Measurements from ENCODE around the gene PRDM2. TPM values are rescaled to one million over a fixed set of nuclear protein-coding genes. Genes with fewer than 3 reads are reported as not detected.

Gene PRDM2
- total RNA-seq, 2 experiments from 2014 or later, result 55.0 to 58.5 TPM

DNA sequence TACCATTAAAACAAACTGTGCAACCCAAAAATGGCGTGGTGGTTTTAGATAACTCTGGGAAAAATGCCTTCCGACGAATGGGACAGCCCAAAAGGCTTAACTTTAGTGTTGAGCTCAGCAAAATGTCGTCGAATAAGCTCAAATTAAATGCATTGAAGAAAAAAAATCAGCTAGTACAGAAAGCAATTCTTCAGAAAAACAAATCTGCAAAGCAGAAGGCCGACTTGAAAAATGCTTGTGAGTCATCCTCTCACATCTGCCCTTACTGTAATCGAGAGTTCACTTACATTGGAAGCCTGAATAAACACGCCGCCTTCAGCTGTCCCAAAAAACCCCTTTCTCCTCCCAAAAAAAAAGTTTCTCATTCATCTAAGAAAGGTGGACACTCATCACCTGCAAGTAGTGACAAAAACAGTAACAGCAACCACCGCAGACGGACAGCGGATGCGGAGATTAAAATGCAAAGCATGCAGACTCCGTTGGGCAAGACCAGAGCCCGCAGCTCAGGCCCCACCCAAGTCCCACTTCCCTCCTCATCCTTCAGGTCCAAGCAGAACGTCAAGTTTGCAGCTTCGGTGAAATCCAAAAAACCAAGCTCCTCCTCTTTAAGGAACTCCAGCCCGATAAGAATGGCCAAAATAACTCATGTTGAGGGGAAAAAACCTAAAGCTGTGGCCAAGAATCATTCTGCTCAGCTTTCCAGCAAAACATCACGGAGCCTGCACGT, 82.1 kb downstream of the PRDM2 start:
- H3K4me1 Mint-ChIP-seq, result peaks cover 2% of the 10 kb centered on the region
- no peak for DNase-seq
- no peak overlapping the region for H3K4me3 Mint-ChIP-seq
- peaks cover 43% of the 10 kb centered on the region for H3K36me3 Mint-ChIP-seq
- CTCF ChIA-PET, result interaction anchor here (1.2 to 1.3 kb wide), 2 partner anchors 9 to 10 kb away, joined by 3 read pairs; no protein-coding TSS in a partner anchor
- no peak for ATAC-seq
- H3K27ac Mint-ChIP-seq, result peak overlapping the region; percentile 24
- no peaks in the 10 kb centered on the region for H3K27me3 Mint-ChIP-seq
- no peaks in the 10 kb centered on the region for H3K9me3 Mint-ChIP-seq (ENCODE audit: low read depth)

DNA sequence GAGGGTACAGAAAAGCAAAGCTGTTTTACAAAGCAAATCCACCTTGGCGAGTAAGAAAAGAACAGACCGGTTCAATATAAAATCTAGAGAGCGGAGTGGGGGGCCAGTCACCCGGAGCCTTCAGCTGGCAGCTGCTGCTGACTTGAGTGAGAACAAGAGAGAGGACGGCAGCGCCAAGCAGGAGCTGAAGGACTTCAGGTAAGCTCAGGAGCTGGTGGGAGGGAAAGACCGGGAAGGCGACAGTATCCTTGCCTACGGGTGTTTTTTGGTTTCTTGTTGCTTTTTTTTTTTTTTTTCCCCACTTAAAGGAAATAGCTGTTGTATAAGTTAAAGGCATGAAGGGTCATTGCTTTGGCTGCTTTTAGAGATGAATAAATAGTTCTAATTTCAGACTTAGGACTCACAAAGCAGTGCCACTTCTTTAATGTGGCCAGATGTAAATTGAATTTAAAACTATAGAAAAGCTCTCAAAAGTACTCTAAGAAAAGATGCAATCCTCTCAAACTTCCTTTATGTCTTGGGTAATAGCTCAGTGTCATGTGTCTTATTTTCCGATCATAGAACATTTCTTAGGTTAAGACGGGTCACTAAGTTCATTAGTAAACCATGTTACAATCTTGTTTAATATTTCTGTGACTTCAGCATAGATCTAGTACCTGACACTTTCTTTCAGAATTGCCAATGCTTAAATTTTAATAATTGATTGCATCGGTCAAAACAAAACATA, 82.8 kb downstream of the PRDM2 start:
- no peak overlapping the region for H3K4me3 Mint-ChIP-seq
- DNase-seq, result no peak
- ATAC-seq, result no peak
- CTCF ChIA-PET, result interaction anchor here (1.2 to 1.4 kb wide), 3 partner anchors 9 to 23 kb away, joined by 3 read pairs; no protein-coding TSS in a partner anchor
- no peaks in the 10 kb centered on the region for H3K9me3 Mint-ChIP-seq (ENCODE audit: low read depth)
- H3K4me1 Mint-ChIP-seq, result peaks cover 2% of the 10 kb centered on the region
- H3K36me3 Mint-ChIP-seq, result peaks cover 42% of the 10 kb centered on the region
- H3K27ac Mint-ChIP-seq, result peak overlapping the region; percentile 24
- no peaks in the 10 kb centered on the region for H3K27me3 Mint-ChIP-seq

DNA sequence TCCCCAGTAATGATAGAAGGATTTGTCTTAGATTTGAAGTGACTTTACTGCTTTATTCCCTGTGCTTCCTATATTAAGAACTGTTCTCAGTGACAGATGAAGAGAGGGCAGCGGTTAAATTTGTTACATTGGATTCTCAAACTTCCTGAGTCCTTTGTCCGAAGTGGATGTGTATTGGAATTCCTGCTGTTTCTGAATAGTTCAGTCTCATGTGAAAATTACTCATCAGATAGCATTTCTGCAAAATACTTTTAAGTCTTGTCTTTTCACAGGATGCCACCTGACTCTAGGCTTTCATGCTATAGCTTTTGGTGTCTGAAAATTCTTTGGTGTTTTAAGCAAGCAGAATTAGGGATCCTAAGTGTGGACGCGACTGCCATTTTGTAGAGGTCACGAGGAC, 83.6 kb downstream of the PRDM2 start:
- Mint-ChIP-seq H3K27ac (no peak overlapping the region), H3K4me1 (peaks cover 2% of the 10 kb centered on the region), H3K36me3 (peaks cover 42% of the 10 kb centered on the region), H3K4me3 (no peak overlapping the region), H3K27me3 (no peaks in the 10 kb centered on the region), H3K9me3 (ENCODE audit: low read depth) (no peaks in the 10 kb centered on the region)
- no peak for DNase-seq
- no peak for ATAC-seq
- CTCF ChIA-PET, result interaction anchor here (1.4 kb wide), 1 partner anchor 24 kb away, joined by 3 read pairs; no protein-coding TSS in a partner anchor

DNA sequence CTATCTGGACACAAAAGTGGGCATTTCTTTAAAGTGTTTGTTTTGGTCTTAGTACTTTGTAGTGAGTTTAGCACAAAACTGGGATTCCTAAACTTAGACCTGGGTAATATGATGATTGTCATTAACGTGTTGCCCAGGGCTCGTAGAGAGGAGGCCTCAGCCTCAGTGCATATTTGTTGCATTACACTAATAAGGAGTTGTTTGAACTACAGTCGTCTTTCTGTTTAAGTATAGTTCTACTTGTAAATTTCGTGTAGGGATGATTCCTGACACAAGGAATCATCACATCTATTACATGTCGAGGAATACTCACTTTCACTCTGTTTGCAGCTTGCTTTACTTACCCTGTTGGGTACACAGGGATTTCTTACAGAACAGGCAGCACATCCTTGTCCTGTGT, 85.0 kb downstream of the PRDM2 start:
- CTCF ChIA-PET, result no interaction called here
- H3K9me3 Mint-ChIP-seq (ENCODE audit: low read depth), result no peaks in the 10 kb centered on the region
- H3K27me3 Mint-ChIP-seq, result no peaks in the 10 kb centered on the region
- ATAC-seq, result no peak
- peaks cover 34% of the 10 kb centered on the region for H3K36me3 Mint-ChIP-seq
- no peak overlapping the region for H3K4me3 Mint-ChIP-seq
- no peak for DNase-seq
- H3K27ac Mint-ChIP-seq, result no peak overlapping the region
- H3K4me1 Mint-ChIP-seq, result peaks cover 2% of the 10 kb centered on the region

DNA sequence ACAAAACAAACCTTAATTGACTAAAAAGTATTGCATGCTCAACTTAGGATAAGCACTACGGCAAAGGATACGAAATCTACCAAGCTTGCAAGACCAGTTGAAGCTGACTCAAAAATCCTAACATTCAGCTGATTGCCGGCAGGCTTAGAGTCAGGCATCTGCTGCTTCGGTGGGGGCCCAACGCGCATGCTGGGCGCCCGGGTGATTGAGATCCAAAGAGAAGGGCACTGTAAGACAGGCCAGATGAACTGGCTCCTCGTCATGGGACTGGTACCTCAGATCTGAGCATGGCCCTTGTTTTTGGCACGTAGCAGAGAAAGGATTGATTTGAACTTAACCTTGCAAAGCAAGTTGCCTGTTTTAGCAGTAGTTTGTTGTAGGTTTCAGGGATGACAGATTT, 86.6 kb downstream of the PRDM2 start:
- no peak for ATAC-seq

DNA sequence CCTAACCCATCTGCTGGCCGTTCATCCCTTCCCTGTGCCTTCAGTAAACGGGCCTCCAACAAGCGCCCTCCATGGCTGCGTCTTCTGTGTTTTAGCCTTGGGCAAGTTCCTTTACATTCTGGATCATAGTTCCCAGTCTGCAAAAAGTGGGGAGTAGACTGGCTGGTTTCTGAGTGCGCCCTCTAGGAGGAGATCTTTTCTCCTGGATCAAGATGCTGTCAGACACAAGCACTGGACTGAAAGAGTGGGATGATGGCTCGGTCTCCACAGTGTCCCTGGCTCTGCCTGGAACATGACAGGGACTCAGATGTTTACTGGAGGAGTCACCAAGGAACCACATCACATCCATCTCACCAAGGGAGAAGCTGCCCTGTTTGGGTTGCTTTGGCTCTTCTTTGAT, 88.8 kb downstream of the PRDM2 start:
- no peaks in the 10 kb centered on the region for H3K27me3 Mint-ChIP-seq
- CTCF ChIA-PET, result no interaction called here
- no peak overlapping the region for H3K4me3 Mint-ChIP-seq
- ATAC-seq, result no peak
- no peak overlapping the region for H3K27ac Mint-ChIP-seq
- H3K9me3 Mint-ChIP-seq (ENCODE audit: low read depth), result no peaks in the 10 kb centered on the region
- DNase-seq, result no peak
- H3K4me1 Mint-ChIP-seq, result peaks cover 21% of the 10 kb centered on the region
- peaks cover 24% of the 10 kb centered on the region for H3K36me3 Mint-ChIP-seq

More for the DNA sequence above, 86.6 kb downstream of the PRDM2 start:
- Mint-ChIP-seq H3K4me1 (peaks cover 5% of the 10 kb centered on the region), H3K27me3 (no peaks in the 10 kb centered on the region), H3K4me3 (no peak overlapping the region), H3K36me3 (peaks cover 25% of the 10 kb centered on the region), H3K9me3 (ENCODE audit: low read depth) (no peaks in the 10 kb centered on the region), H3K27ac (no peak overlapping the region)
- CTCF ChIA-PET, result no interaction called here
- DNase-seq, result no peak

- no peaks in the 10 kb centered on the region for H3K9me3 Mint-ChIP-seq (ENCODE audit: low read depth)
- CTCF ChIA-PET, result interaction anchor here (1.0 kb wide), 1 partner anchor 26 kb away, joined by 3 read pairs; no protein-coding TSS in a partner anchor
- no peak overlapping the region for H3K4me3 Mint-ChIP-seq
- DNase-seq (no peak), ATAC-seq (no peak)
- H3K27me3 Mint-ChIP-seq, result no peaks in the 10 kb centered on the region
- H3K4me1 Mint-ChIP-seq, result peaks cover 31% of the 10 kb centered on the region
- peaks cover 29% of the 10 kb centered on the region for H3K36me3 Mint-ChIP-seq
- no peak overlapping the region for H3K27ac Mint-ChIP-seq
Measured at GRCh38 chr1:13790290-13791030, 90.5 kb downstream of the PRDM2 start.

DNA sequence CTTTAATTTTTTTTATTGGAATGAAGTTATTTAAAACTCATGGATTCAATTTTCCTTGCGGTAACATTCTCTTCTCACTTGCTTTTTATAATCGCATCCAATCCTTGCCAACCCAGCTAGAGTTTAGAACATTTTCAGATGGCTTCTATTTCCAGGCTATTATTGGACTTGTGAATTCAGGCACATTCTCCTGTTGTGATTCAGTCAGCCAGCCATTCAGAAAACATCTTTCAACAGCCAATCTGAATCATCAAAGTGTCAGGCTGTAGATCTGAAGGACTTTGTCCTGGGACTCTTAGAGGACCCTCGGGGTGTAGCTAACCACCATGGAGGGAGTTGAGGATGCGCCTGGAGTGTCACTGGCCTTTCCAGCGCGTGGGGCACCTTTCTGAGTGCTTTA, 92.4 kb downstream of the PRDM2 start:
- Mint-ChIP-seq H3K9me3 (ENCODE audit: low read depth) (no peaks in the 10 kb centered on the region), H3K4me1 (peaks cover 41% of the 10 kb centered on the region), H3K36me3 (peaks cover 32% of the 10 kb centered on the region), H3K27ac (no peak overlapping the region), H3K4me3 (no peak overlapping the region), H3K27me3 (no peaks in the 10 kb centered on the region)
- CTCF ChIA-PET, result interaction anchor here (1.1 to 2.0 kb wide), 3 partner anchors 10 to 43 kb away, joined by 3 to 4 read pairs (median 3); no protein-coding TSS in a partner anchor
- ATAC-seq (no peak), DNase-seq (no peak)

GRCh38 chr1:13793088-13793730, 93.2 kb downstream of the PRDM2 start:
- no peak for DNase-seq
- H3K4me3 Mint-ChIP-seq, result no peak overlapping the region
- no peaks in the 10 kb centered on the region for H3K27me3 Mint-ChIP-seq
- peaks cover 43% of the 10 kb centered on the region for H3K4me1 Mint-ChIP-seq
- peaks cover 28% of the 10 kb centered on the region for H3K36me3 Mint-ChIP-seq
- no peak overlapping the region for H3K27ac Mint-ChIP-seq
- no peaks in the 10 kb centered on the region for H3K9me3 Mint-ChIP-seq (ENCODE audit: low read depth)
- CTCF ChIA-PET, result interaction anchor here (2.0 kb wide), 1 partner anchor 44 kb away, joined by 4 read pairs; no protein-coding TSS in a partner anchor
- ATAC-seq, result no peak

- Mint-ChIP-seq H3K4me3 (no peak overlapping the region), H3K9me3 (ENCODE audit: low read depth) (no peaks in the 10 kb centered on the region), H3K36me3 (peaks cover 20% of the 10 kb centered on the region), H3K27me3 (no peaks in the 10 kb centered on the region), H3K27ac (no peak overlapping the region), H3K4me1 (peaks cover 43% of the 10 kb centered on the region)
- CTCF ChIA-PET, result interaction anchor here (1.2 kb wide), 1 partner anchor 35 kb away, joined by 3 read pairs; no protein-coding TSS in a partner anchor
- DNase-seq, result no peak
- no peak for ATAC-seq
Measured at GRCh38 chr1:13794231-13795187, 94.5 kb downstream of the PRDM2 start.

DNA sequence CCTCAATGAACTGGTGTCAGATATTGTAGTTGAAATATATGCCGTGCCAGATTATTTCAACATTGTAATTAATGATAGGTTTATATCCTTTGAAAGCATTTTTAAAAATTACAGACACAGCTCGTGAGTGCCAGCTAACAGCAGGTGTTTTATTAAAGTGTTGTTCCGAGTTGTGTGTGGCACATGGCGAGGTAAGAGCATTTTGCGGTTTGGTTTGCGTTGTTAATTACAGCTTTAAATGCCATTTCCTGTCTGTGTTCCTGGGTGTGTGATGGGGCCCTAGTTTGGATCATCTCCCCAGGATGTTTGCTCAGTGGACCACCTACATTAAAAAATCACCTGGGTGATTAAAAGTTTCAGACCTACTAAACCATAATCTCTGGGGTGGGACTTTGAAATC, 97.4 kb downstream of the PRDM2 start:
- CTCF ChIA-PET, result interaction anchor here (1.0 kb wide), 1 partner anchor 132 kb away, joined by 3 read pairs; no protein-coding TSS in a partner anchor
- no peaks in the 10 kb centered on the region for H3K27me3 Mint-ChIP-seq
- DNase-seq (no peak), ATAC-seq (no peak)
- peaks cover 37% of the 10 kb centered on the region for H3K4me1 Mint-ChIP-seq
- no peaks in the 10 kb centered on the region for H3K9me3 Mint-ChIP-seq (ENCODE audit: low read depth)
- H3K36me3 Mint-ChIP-seq, result peaks cover 16% of the 10 kb centered on the region
- no peak overlapping the region for H3K27ac Mint-ChIP-seq
- H3K4me3 Mint-ChIP-seq, result no peak overlapping the region

- CTCF ChIA-PET, result interaction anchor here (1.0 kb wide), 1 partner anchor 133 kb away, joined by 3 read pairs; no protein-coding TSS in a partner anchor
- DNase-seq (no peak), ATAC-seq (no peak)
- Mint-ChIP-seq H3K27me3 (no peaks in the 10 kb centered on the region), H3K4me3 (no peak overlapping the region), H3K27ac (no peak overlapping the region), H3K4me1 (peaks cover 30% of the 10 kb centered on the region), H3K9me3 (ENCODE audit: low read depth) (no peaks in the 10 kb centered on the region), H3K36me3 (peaks cover 11% of the 10 kb centered on the region)
Measured at GRCh38 chr1:13798120-13798519, 98.1 kb downstream of the PRDM2 start.
